Caco-2 (cell line): Measurements from ENCODE around the gene CXCL3. TPM values are rescaled to one million over a fixed set of nuclear protein-coding genes. Genes with fewer than 3 reads are reported as not detected.

Experiments
- Bru-seq: library from RNA; stranded (reverse); fragments of 400-500 nt; gene quantifications from one replicate; lab custom pipeline; 2021; lab: Mats Ljungman, UMichigan
- BruChase-seq, 2 experiments: library from RNA; stranded (reverse); fragments of 400-500 nt; gene quantifications; one replicate each; lab custom pipeline; 2021; lab: Mats Ljungman, UMichigan
- BruUV-seq: library from RNA; stranded (reverse); fragments of 400-500 nt; replicated peaks from 2 replicates; lab custom pipeline; 2021; lab: Mats Ljungman, UMichigan
- CTCF ChIA-PET: fragments of 300-600 bp; sonication (Branson Sonifier 250); formaldehyde crosslinking; loops from one replicate; lab custom pipeline; 2022; ENCODE audit warnings: antibody characterized with exemption; lab: Charles Lee
- POLR2A ChIA-PET: fragments of 300-600 bp; sonication (Branson Sonifier 250); formaldehyde crosslinking; loops from one replicate; lab custom pipeline; 2022; ENCODE audit warnings: antibody characterized with exemption; lab: Charles Lee
- DNase-seq, 2 experiments: peaks; one replicate each; pipeline versions ENCODE4 v3.0.0 to v3.0.0-alpha.2; 2020 to 2022
- H3K27me3 ChIP-seq: replicated peaks from 2 replicates; pipeline ENCODE4 v1.6.0; 2011; ENCODE audit warnings: low read length; ENCODE audit not compliant: control insufficient read depth, insufficient read depth
- H3K36me3 ChIP-seq: 2 replicates; pipeline ENCODE4 v1.5.1; 2011; ENCODE audit warnings: low read length; ENCODE audit not compliant: control insufficient read depth, insufficient read depth
- H3K4me1 ChIP-seq: fragments of 250-450 bp; sonication (Bioruptor Pico); 2 replicates; pipeline ENCODE4 v1.5.1; 2020; ENCODE audit warnings: mild to moderate bottlenecking
- H3K4me3 ChIP-seq: 2 replicates; pipeline ENCODE4 v1.5.1; 2011; ENCODE audit warnings: low read depth, mild to moderate bottlenecking, control low read depth, low read length
- H3K9me3 ChIP-seq: fragments of 250-450 bp; sonication (Bioruptor Pico); 2 replicates; pipeline ENCODE4 v1.5.1; 2020; ENCODE audit warnings: mild to moderate bottlenecking, moderate library complexity
- H3K27ac Mint-ChIP-seq: one replicate; pipeline ENCODE4 v1.8.0; 2022; ENCODE audit warnings: mixed read lengths; ENCODE audit not compliant: unreplicated experiment
- H3K27me3 Mint-ChIP-seq: one replicate; pipeline ENCODE4 v1.8.0; 2022; ENCODE audit warnings: mixed read lengths; ENCODE audit not compliant: insufficient read depth, unreplicated experiment
- H3K36me3 Mint-ChIP-seq: one replicate; pipeline ENCODE4 v1.8.0; 2022; ENCODE audit warnings: mild to moderate bottlenecking, mixed read lengths; ENCODE audit not compliant: insufficient read depth, unreplicated experiment
- H3K4me1 Mint-ChIP-seq: one replicate; pipeline ENCODE4 v1.8.0; 2022; ENCODE audit warnings: low read depth, mixed read lengths; ENCODE audit not compliant: unreplicated experiment
- H3K4me3 Mint-ChIP-seq: one replicate; pipeline ENCODE4 v1.8.0; 2022; ENCODE audit warnings: mild to moderate bottlenecking, moderate library complexity, mixed read lengths; ENCODE audit not compliant: unreplicated experiment
- H3K9me3 Mint-ChIP-seq: one replicate; pipeline ENCODE4 v1.8.0; 2022; ENCODE audit warnings: mixed read lengths; ENCODE audit not compliant: unreplicated experiment
- CTCF ChIP-seq, 2 experiments: fragments of 200-600 bp in 1 of 2; IDR thresholded peaks; 1 replicate in 1 of 2; 2 replicates in 1 of 2; pipeline versions ENCODE4 v1.5.1 to v1.8.0; 2011 to 2022; ENCODE audit warnings: antibody characterized with exemption in 1 of 2, control low read depth in 1 of 2, inconsistent platforms in 1 of 2, low read depth in 1 of 2, low read length in 1 of 2, mild to moderate bottlenecking in 1 of 2, moderate library complexity in 1 of 2; ENCODE audit not compliant: insufficient read depth in 1 of 2, severe bottlenecking in 1 of 2, unreplicated experiment in 1 of 2
- intact Hi-C: fragments of 100-400 bp; cut with micrococcal nuclease; formaldehyde crosslinking; loops from one replicate; pipeline ENCODE4 v1.10.0; 2022; ENCODE audit not compliant: unreplicated experiment
- long read RNA-seq: library from polyadenylated mRNA; stranded (forward); transcript quantifications from one replicate; pipeline ENCODE4 v2.0.0, GENCODE V29; 2022
- total RNA-seq: library from RNA; stranded (reverse); gene quantifications from 2 replicates; pipeline ENCODE4 v1.2.3, GENCODE V29; 2022

CXCL3 gene
- total RNA-seq (1.9 and 4.3 TPM in 2 replicates), Bru-seq, nascent RNA (percentile 55 among the genes with signal in this experiment), BruChase-seq, experiment 1, labeled RNA remaining after a 2-hour chase (percentile 53 among the genes with signal in this experiment), BruChase-seq, experiment 2, labeled RNA remaining after a 6-hour chase (percentile 49 among the genes with signal in this experiment)
- long read RNA-seq, partial matches to known transcripts = 0 of 2 reads
- long read RNA-seq, other reads (novel, unspliced or antisense) = 1 of 2 reads

- Histone ChIP-seq H3K9me3 (no peaks in the 10 kb centered on the region), H3K4me3 (peak within 1 kb of the TSS; percentile 53), H3K27me3 (no peaks in the 10 kb centered on the region), H3K4me1 (no peaks in the 10 kb centered on the region; the same call in 1 of the 2 replicates), H3K36me3 (no peaks in the 10 kb centered on the region)
- Mint-ChIP-seq H3K36me3 (peaks cover 6% of the 10 kb centered on the region), H3K9me3 (no peaks in the 10 kb centered on the region), H3K4me1 (peaks cover 15% of the 10 kb centered on the region), H3K27me3 (no peaks in the 10 kb centered on the region), H3K27ac (peak within 1 kb of the TSS; percentile 14), H3K4me3 (peak within 1 kb of the TSS; percentile 78)
- intact Hi-C loops = loop anchor here (1.0 to 5.0 kb wide), 3 partner anchors 170 to 376 kb away; partner anchors contain the start of gene CXCL1
- TF ChIP-seq CTCF (IDR thresholded peaks at IDR 0.05; ENCODE audit: insufficient read depth in 1 of 2, low read depth in 1 of 2, low read length in 1 of 2, severe bottlenecking in 1 of 2, unreplicated experiment in 1 of 2) = no peak
- ChIA-PET CTCF (interaction anchor here (0.6 to 1.9 kb wide), 5 partner anchors 18 to 264 kb away, joined by 3 to 8 read pairs (median 5); no protein-coding TSS in a partner anchor), POLR2A (interaction anchor here (0.5 kb wide), 1 partner anchor 37 kb away, joined by 3 read pairs; no protein-coding TSS in a partner anchor)
- BruUV-seq = no TSS peak
- DNase-seq = peak; percentile 71 to 75
These were observed at the start of gene CXCL3 for GRCh38 chr4:74038425-74039314. TSS of gene CXCL3 (minus strand) at chr4:74038689. CDS start at chr4:74038611, 78 bp downstream.

DNA sequence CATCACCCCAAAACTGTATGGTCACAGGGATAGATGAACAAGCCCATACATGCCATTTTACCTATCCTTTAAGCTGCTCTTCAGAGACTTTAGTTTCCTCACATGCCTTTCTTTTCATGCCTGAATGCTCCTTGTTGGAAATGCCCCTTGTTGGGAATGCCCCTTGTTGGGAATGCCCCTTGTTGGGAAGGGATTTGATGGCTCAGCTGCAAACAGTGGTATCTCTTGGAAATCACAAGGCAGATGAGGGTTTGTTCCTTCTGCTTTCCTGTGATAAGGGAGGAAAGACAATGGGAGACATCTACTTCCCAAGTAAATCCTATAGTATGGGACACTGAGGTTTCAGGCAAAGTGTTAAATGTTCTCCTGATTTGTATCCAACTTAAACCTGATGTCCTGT lies 49.0 kb upstream of the CXCL3 start:
- Histone ChIP-seq H3K27me3 (no peaks in the 10 kb centered on the region), H3K9me3 (no peaks in the 10 kb centered on the region), H3K4me1 (peaks cover 7% of the 10 kb centered on the region), H3K4me3 (no peak overlapping the region), H3K36me3 (no peaks in the 10 kb centered on the region)
- no peak for TF ChIP-seq CTCF (IDR thresholded peaks at IDR 0.05; ENCODE audit: insufficient read depth in 1 of 2, low read depth in 1 of 2, low read length in 1 of 2, severe bottlenecking in 1 of 2, unreplicated experiment in 1 of 2)
- ChIA-PET POLR2A (no interaction called here), CTCF (no interaction called here)
- H3K27ac Mint-ChIP-seq = no peak overlapping the region
- intact Hi-C loops = no loop called here
- H3K4me1 Mint-ChIP-seq = peaks cover 2% of the 10 kb centered on the region
- BruUV-seq = no TSS peak
- H3K9me3 Mint-ChIP-seq = no peaks in the 10 kb centered on the region
- H3K4me3 Mint-ChIP-seq = no peak overlapping the region
- H3K36me3 Mint-ChIP-seq = no peaks in the 10 kb centered on the region
- H3K27me3 Mint-ChIP-seq = no peaks in the 10 kb centered on the region
- DNase-seq = no peak

GRCh38 chr4:74085669-74086068 lies 47.2 kb upstream of the CXCL3 start:
- H3K36me3 Mint-ChIP-seq = no peaks in the 10 kb centered on the region
- H3K4me3 Mint-ChIP-seq = no peak overlapping the region
- no peaks in the 10 kb centered on the region for H3K9me3 ChIP-seq
- DNase-seq = no peak
- no peak overlapping the region for H3K27ac Mint-ChIP-seq
- H3K4me1 Mint-ChIP-seq = no peaks in the 10 kb centered on the region
- TF ChIP-seq CTCF (IDR thresholded peaks at IDR 0.05; ENCODE audit: insufficient read depth in 1 of 2, low read depth in 1 of 2, low read length in 1 of 2, severe bottlenecking in 1 of 2, unreplicated experiment in 1 of 2) = no peak
- intact Hi-C loops = no loop called here
- POLR2A ChIA-PET = no interaction called here
- H3K4me1 ChIP-seq = no peaks in the 10 kb centered on the region
- H3K9me3 Mint-ChIP-seq = peaks cover 10% of the 10 kb centered on the region
- no peaks in the 10 kb centered on the region for H3K27me3 Mint-ChIP-seq
- H3K4me3 ChIP-seq = no peak overlapping the region
- CTCF ChIA-PET = no interaction called here
- H3K27me3 ChIP-seq = no peaks in the 10 kb centered on the region
- H3K36me3 ChIP-seq = no peaks in the 10 kb centered on the region
- no TSS peak for BruUV-seq
